ENCODE measurements around the gene SORCS2. TPM values are rescaled to one million over a fixed set of nuclear protein-coding genes. Genes with fewer than 3 reads are reported as not detected.
A peak's percentile ranks its signal among the peaks of the same experiment; 100 is the strongest.

Gene SORCS2
- total RNA-seq, 6 experiments from 2014 or later, result 0.18 to 6.2 (median 3.1) TPM

DNA sequence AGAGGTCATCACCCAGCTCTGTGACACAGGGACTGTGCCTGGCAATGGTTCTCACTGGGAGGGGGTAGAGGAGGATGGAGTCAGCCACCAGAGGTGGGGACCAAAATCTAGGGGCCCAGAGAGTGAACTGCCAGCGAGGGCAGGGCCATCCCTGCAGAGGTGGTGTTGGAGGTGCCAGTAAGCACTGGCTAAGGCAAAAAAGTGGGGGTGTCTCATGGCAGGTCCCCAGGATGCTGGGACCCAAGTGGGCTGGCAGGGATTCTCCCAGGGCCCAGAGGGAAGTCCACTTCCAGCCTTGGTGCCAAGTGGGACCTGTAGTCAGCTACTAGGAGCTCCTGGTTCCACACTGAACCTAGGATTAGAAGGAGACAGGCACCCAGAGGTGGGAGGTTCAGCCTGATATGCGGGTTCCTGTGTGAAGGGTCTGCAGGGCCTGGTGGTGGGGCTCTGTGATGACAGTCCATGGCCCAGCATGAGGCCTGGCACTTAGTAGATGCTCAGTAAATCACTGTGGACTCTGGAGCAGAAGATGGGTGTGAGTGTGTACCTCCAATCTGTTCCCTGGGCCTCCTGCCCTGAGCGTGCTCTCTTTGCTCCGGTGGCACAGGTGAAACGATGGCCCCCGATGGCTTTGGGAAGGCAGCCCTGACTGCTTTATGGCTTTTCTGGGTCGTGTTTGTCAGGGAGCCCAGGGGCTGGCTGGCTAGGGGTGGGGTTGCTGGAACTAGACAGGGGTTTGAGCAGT lies 160.9 kb downstream of the SORCS2 start:
- no peaks in the 10 kb centered on the region for H3K27me3 ChIP-seq
- intact Hi-C loops (cut with DNase I), result no loop called here
- DNase-seq, result peak in 1 of 3 donors; percentile 22
- no peak for ATAC-seq
- 82% methylated on average over 2 of the region's 7 CpGs for WGBS (ENCODE audit: insufficient coverage, low coverage, low lambda C conversion rate, missing lambda C conversion rate)
- no peaks in the 10 kb centered on the region for H3K4me1 ChIP-seq
- H3K9me3 ChIP-seq, result no peaks in the 10 kb centered on the region
- no peak for TF ChIP-seq POLR2A (IDR thresholded peaks at IDR 0.05)
- TF ChIP-seq, protein P1, sequence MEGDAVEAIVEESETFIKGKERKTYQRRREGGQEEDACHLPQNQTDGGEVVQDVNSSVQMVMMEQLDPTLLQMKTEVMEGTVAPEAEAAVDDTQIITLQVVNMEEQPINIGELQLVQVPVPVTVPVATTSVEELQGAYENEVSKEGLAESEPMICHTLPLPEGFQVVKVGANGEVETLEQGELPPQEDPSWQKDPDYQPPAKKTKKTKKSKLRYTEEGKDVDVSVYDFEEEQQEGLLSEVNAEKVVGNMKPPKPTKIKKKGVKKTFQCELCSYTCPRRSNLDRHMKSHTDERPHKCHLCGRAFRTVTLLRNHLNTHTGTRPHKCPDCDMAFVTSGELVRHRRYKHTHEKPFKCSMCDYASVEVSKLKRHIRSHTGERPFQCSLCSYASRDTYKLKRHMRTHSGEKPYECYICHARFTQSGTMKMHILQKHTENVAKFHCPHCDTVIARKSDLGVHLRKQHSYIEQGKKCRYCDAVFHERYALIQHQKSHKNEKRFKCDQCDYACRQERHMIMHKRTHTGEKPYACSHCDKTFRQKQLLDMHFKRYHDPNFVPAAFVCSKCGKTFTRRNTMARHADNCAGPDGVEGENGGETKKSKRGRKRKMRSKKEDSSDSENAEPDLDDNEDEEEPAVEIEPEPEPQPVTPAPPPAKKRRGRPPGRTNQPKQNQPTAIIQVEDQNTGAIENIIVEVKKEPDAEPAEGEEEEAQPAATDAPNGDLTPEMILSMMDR (IDR thresholded peaks at IDR 0.05), result no peak
- H3K27ac ChIP-seq, result no peak overlapping the region
- H3K36me3 ChIP-seq, result no peaks in the 10 kb centered on the region
- H3K4me3 ChIP-seq, result no peak overlapping the region

- Histone ChIP-seq H3K36me3 (no peaks in the 10 kb centered on the region), H3K27me3 (no peaks in the 10 kb centered on the region), H3K4me1 (no peaks in the 10 kb centered on the region), H3K27ac (no peak overlapping the region), H3K4me3 (no peak overlapping the region), H3K9me3 (no peaks in the 10 kb centered on the region)
- intact Hi-C loops (cut with DNase I), result no loop called here
- ATAC-seq (no peak), DNase-seq (no peak)
- 92% methylated on average over 8 of the region's 17 CpGs for WGBS (ENCODE audit: insufficient coverage, low coverage, low lambda C conversion rate, missing lambda C conversion rate)
- no peak for TF ChIP-seq POLR2A (IDR thresholded peaks at IDR 0.05)
- TF ChIP-seq, protein P1 (IDR thresholded peaks at IDR 0.05), result no peak
Observed at GRCh38 chr4:7353846-7354610, 161.7 kb downstream of the SORCS2 start.

DNA sequence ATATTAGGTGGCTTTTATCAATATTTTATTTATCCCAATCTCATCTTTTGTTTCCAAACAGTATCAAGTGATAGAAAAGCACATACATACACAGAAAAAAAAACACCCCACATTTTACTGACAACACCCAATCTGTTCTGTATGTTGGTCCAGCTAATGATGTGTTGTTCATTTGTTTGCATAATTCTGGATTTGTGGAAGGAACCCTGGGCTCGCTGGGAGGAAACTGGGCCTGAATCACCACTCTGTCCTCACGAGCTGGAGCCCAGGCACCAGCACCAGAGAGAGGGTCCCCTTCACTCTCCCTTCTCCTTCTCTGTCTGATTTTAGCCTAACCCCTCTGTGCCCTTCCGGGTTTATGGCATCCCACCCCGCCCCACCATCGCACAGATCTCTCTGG lies 162.6 kb downstream of the SORCS2 start:
- Histone ChIP-seq H3K36me3 (no peaks in the 10 kb centered on the region), H3K27ac (no peak overlapping the region), H3K9me3 (no peaks in the 10 kb centered on the region), H3K27me3 (no peaks in the 10 kb centered on the region), H3K4me3 (no peak overlapping the region), H3K4me1 (no peaks in the 10 kb centered on the region)
- TF ChIP-seq, protein P1 (IDR thresholded peaks at IDR 0.05), result no peak
- TF ChIP-seq POLR2A (IDR thresholded peaks at IDR 0.05), result no peak
- intact Hi-C loops (cut with DNase I), result no loop called here
- WGBS (ENCODE audit: insufficient coverage, low coverage, low lambda C conversion rate, missing lambda C conversion rate), result 78% methylated on average over 5 of the region's 5 CpGs
- DNase-seq (no peak), ATAC-seq (no peak)

- 82% methylated on average over 3 of the region's 3 CpGs for WGBS (ENCODE audit: insufficient coverage, low coverage, low lambda C conversion rate, missing lambda C conversion rate)
- intact Hi-C loops (cut with DNase I), result no loop called here
- Histone ChIP-seq H3K27ac (no peak overlapping the region), H3K9me3 (no peaks in the 10 kb centered on the region), H3K36me3 (no peaks in the 10 kb centered on the region), H3K4me3 (no peak overlapping the region), H3K27me3 (no peaks in the 10 kb centered on the region), H3K4me1 (no peaks in the 10 kb centered on the region)
- ATAC-seq (no peak), DNase-seq (no peak)
- TF ChIP-seq, protein P1 (IDR thresholded peaks at IDR 0.05), result no peak
- no peak for TF ChIP-seq POLR2A (IDR thresholded peaks at IDR 0.05)
Observed at GRCh38 chr4:7355795-7356194, 163.5 kb downstream of the SORCS2 start.

Measured in right lobe of liver (tissue), 6 donors.